Measurements from ENCODE around the gene TBCD.

DNA sequence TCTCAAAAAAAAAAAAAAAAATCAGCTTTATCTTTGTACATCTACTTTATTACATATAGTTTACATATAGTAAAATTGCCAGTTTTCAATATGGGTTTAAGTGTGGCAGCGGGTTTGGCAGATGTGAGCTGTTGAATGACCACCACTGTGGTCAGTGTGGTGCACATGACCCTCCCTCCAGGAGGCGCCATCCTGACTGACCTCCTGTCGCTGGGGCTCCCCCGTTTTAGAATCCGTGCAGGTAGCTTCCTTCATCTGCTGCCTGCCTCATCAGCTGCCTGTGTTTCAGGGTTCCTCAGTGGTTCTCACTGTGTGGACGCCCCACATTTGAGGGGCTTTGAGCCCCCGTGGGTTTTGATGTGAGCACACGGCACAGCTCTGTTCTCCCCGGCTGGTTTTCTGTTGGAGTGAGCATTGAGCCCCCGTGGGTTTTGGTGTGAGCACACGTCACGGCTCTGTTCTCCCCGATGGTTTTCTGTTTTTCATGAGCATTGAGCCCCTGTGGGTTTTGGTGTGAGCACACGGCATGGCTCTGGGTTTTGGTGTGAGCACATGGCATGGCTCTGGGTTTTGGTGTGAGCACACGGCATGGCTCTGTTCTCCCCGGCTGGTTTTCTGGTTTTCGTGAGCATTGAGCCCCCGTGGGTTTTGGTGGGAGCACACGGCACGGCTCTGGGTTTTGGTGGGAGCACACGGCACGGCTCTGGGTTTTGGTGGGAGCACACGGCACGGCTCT, 145.8 kb downstream of the TBCD start:
- TF ChIP-seq, protein P1, sequence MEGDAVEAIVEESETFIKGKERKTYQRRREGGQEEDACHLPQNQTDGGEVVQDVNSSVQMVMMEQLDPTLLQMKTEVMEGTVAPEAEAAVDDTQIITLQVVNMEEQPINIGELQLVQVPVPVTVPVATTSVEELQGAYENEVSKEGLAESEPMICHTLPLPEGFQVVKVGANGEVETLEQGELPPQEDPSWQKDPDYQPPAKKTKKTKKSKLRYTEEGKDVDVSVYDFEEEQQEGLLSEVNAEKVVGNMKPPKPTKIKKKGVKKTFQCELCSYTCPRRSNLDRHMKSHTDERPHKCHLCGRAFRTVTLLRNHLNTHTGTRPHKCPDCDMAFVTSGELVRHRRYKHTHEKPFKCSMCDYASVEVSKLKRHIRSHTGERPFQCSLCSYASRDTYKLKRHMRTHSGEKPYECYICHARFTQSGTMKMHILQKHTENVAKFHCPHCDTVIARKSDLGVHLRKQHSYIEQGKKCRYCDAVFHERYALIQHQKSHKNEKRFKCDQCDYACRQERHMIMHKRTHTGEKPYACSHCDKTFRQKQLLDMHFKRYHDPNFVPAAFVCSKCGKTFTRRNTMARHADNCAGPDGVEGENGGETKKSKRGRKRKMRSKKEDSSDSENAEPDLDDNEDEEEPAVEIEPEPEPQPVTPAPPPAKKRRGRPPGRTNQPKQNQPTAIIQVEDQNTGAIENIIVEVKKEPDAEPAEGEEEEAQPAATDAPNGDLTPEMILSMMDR (conservative IDR thresholded peaks at IDR 0.05; ENCODE audit: low read depth, low read length), result peak; percentile 37; the same call in 1 of the 2 replicates
- no peak for TF ChIP-seq EZH2 (IDR thresholded peaks at IDR 0.05; ENCODE audit: low read length, unreplicated experiment)
